GM19351 (cell line): ENCODE measurements around the gene INSYN2B.
A peak's percentile ranks its signal among the peaks of the same experiment; 100 is the strongest.

Source experiments
- ATAC-seq: cut with Tn5 transposase; IDR thresholded peaks from one replicate; pipeline ENCODE4 v1.9.1; 2021; ENCODE audit warnings: mild to moderate bottlenecking, moderate library complexity; ENCODE audit not compliant: unreplicated experiment

INSYN2B gene

GRCh38 chr5:169895926-169896325 lies 84.4 kb downstream of the INSYN2B start:
- no peak for ATAC-seq

GRCh38 chr5:169893571-169893970 lies 86.7 kb downstream of the INSYN2B start:
- ATAC-seq = no peak

- ATAC-seq = no peak
These were observed 87.3 kb downstream of the INSYN2B start for GRCh38 chr5:169893010-169893409.

- ATAC-seq = no peak
These were observed 90.7 kb downstream of the INSYN2B start for GRCh38 chr5:169889572-169889971.

- ATAC-seq = no peak
These were observed 93.6 kb downstream of the INSYN2B start for GRCh38 chr5:169886677-169887076.

- ATAC-seq = peak; percentile 77
These were observed 94.3 kb downstream of the INSYN2B start for GRCh38 chr5:169886033-169886432.

GRCh38 chr5:169881702-169882303 lies 98.5 kb downstream of the INSYN2B start:
- no peak for ATAC-seq

GRCh38 chr5:169880785-169881184 lies 99.5 kb downstream of the INSYN2B start:
- ATAC-seq = no peak

GRCh38 chr5:169880012-169880663 lies 100.2 kb downstream of the INSYN2B start:
- ATAC-seq = peak; percentile 70

GRCh38 chr5:169876386-169876785 lies 103.9 kb downstream of the INSYN2B start:
- no peak for ATAC-seq

GRCh38 chr5:169875731-169876130 lies 104.6 kb downstream of the INSYN2B start:
- no peak for ATAC-seq

- no peak for ATAC-seq
These were observed 105.1 kb downstream of the INSYN2B start for GRCh38 chr5:169875091-169875728.

GRCh38 chr5:169874621-169875020 lies 105.7 kb downstream of the INSYN2B start:
- no peak for ATAC-seq

- no peak for ATAC-seq
These were observed 106.7 kb downstream of the INSYN2B start for GRCh38 chr5:169873642-169874041.

- ATAC-seq = no peak
These were observed 108.3 kb downstream of the INSYN2B start for GRCh38 chr5:169871826-169872490.

GRCh38 chr5:169870211-169870610 lies 110.1 kb downstream of the INSYN2B start:
- ATAC-seq = no peak

- ATAC-seq = no peak
These were observed 111.2 kb downstream of the INSYN2B start for GRCh38 chr5:169869066-169869465.

- no peak for ATAC-seq
These were observed 112.9 kb downstream of the INSYN2B start for GRCh38 chr5:169867347-169867746.

GRCh38 chr5:169864483-169864882 lies 115.8 kb downstream of the INSYN2B start:
- ATAC-seq = no peak

GRCh38 chr5:169862391-169862811 lies 117.9 kb downstream of the INSYN2B start:
- ATAC-seq = no peak

- no peak for ATAC-seq
These were observed 118.4 kb downstream of the INSYN2B start for GRCh38 chr5:169861934-169862333.

GRCh38 chr5:169861433-169861832 lies 118.9 kb downstream of the INSYN2B start:
- no peak for ATAC-seq
